NCI-H1694 treated with DMSO at 0.1 percent for 48 hours (cell line): ENCODE measurements around the gene PLEKHA7.
A peak's percentile ranks its signal among the peaks of the same experiment; 100 is the strongest.
"Not testable (repeated sequence)": the region's sequence is repeated elsewhere in the genome, so short reads cannot be mapped to it uniquely, and the experiment has no call there.

Experiments
- DNase-seq: peaks from one replicate; lab custom pipeline; 2025; lab: John Stamatoyannopoulos, UW

Gene PLEKHA7

GRCh38 chr11:16976379-16976778 is 37.8 kb downstream of the PLEKHA7 start:
- DNase-seq = no peak

GRCh38 chr11:16975906-16976305 is 38.3 kb downstream of the PLEKHA7 start:
- no peak for DNase-seq

DNA sequence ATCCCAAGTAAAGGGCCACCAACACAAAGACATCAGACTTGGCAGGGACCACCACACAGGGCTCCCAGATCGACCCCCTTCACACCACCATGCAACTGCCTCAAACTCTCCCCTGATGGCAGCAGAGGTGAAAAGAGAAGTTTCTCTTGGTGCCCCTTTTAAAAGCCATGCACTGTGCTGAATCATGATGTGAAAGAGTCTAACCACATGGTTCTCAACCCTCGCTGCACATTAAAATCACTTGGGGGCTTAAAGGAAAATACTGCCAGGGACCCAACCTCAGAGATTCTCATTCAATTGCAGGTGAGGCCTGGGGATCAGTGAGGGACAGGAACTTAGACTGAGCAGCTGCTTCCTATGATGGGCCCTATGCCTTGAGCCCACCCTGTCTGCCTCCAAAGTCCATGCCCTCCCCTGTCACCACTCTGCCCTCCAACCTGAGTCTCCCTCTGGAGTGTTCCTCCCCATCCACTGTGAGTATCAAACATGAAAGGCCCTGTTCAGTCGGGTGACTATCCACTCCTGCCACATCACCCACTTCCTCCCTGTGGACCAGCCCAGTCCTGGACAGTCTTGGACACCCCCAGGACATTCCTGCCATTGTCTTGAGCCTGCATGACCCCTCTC is 40.8 kb downstream of the PLEKHA7 start:
- no peak for DNase-seq

DNA sequence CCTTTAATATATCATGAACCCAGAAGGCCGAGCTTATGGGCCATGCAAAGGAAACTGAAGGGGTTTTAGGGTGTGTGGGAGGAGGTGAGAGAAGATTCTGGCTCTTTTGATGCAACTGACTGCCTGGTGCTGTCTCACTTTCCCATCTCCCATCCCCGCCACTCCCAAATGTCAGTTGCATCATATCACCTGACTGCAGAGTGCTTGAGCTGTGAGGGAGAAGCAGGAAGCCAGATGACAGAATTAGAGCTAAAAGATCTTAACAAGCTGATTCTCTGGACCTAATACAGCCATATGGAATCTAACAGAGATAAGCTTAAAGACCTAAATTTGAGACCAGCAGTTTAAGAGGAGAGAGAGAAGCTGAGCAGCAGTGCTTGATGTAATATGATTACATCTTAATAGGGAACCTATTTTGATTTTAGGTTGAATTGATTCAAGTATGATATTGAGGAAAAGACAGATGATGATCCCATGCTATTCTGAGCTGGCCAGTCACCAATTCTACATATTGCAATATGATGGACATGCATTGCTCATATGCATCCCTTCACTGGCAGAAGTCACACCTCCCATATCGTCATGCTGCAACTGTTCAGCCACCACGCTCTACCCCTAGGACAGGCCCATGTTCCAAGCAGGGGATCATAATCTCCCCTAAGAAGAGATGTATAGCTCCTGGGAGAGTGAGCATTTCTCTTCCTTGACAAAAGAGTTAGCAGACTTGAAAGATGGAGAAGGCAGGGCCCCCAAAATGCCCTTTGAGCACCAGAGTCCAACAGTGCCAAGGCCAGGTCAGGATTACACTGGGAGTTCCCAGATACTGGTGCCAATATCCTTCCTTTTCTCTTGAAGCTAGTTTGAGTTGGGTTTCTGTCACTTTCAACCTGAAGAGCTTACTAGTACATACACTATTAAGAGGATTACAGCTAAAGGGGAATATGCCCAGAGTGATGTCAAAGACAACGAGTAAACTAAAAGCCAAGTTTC is 44.9 kb downstream of the PLEKHA7 start:
- no peak for DNase-seq

- DNase-seq = no peak
Measured at GRCh38 chr11:16968196-16968595, 46.0 kb downstream of the PLEKHA7 start.

GRCh38 chr11:16966930-16967671 is 47.1 kb downstream of the PLEKHA7 start:
- no peak for DNase-seq

- no peak for DNase-seq
Measured at GRCh38 chr11:16964501-16964900, 49.7 kb downstream of the PLEKHA7 start.

DNA sequence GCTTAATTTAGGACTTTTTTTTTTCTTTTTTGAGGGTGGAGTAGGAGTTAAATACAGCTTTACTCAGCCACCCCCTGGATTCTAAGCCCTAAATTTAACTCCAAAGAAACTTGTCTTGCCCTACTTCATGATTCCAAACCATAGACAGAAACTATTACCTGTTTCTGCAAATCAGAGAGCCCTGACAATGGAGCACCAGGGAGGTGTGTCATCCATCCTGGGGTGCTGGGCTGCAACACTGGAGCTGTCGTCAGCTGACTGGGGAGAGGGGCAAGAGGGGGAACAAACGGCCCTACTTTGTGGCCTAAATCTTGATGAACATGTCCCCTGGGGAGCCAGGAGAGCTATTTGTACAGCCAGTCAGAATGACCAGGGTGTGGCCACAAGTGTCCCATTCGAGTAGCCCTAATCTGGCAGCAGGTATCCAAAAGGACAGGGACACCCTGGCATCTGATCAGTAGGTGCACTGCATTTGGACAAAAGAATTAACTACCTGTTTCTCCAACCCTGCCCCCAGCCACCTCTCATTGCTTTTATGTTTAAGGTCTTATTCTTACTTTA is 50.8 kb downstream of the PLEKHA7 start:
- no peak for DNase-seq

GRCh38 chr11:16962589-16962988 is 51.6 kb downstream of the PLEKHA7 start:
- not testable (repeated sequence) for DNase-seq

DNA sequence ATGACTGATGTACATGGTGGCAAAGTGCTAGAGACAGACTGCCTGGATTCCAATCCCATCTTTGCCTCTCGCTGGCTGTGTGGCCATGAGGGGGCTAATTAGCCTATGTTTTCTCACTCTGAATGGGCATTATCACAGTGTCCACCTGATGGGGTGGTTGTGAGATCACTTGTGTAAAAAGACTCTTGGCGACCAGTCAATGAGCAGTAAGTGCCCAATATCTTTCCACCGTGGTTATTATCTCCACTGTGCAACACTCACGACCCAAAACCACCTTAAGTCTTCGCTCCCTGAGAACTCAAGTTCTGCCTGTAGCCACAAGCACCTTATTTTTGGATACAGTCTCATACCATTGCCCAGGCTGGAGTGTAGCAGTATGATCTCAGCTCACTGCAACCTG is 52.1 kb downstream of the PLEKHA7 start:
- no peak for DNase-seq

DNA sequence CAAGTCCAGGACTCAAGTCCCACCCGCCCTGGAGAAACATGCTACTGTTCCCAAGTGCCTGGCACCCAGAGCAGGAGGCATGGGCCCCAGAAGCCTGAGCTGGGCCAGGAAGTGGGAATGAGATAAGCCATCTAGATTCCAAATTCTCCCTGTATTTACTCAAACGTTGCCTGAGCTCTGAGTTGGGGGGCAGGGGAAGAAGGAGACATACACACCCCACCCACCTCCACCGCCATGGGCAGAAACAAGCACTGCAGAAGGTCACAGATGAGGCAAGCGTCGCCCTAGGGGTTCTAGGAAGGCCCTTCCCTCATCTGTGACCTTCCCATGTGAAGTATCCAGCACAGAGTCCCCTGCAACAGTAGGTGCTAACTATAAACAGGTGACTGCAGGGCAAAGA is 54.0 kb downstream of the PLEKHA7 start:
- DNase-seq = no peak

DNA sequence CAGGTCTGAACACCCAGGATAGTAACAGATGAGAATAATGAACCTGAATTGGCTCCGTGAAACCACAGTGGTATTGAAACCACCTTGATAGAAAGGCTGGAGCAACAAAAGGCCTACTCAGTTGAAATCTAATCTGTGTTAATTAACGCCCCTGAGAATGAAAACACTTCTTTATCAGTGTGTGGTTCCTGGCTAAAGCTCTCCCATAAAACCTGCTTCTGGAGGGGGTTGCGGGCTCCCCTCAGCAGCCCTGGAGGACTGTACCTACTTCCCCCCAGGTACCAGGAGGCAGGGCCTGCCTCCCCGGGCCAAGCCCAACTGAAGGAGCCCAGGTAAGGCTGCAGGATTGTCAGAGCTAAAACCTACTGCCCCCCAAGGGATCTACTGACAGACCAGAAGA is 54.6 kb downstream of the PLEKHA7 start:
- no peak for DNase-seq

- no peak for DNase-seq
Measured at GRCh38 chr11:16958833-16959232, 55.4 kb downstream of the PLEKHA7 start.

- no peak for DNase-seq
Measured at GRCh38 chr11:16956538-16957153, 57.6 kb downstream of the PLEKHA7 start.

DNA sequence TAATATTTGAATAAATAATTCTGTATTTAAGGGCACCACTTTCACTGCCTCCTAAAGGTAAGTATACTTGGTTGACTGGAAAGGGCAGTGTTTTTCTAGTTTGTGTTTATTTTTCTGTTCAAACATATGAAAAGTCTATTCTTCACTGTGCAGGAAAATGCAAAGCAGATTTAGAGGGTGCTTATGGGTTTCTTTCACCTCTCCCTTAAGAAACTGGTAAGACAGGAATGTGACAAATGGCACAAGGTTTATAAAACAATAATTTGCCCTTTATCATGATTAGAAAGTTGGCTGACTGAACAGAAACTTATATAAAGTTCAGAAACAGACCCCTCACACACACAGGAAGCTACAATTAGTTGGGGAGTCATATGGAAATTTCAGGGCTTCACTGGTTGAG is 60.6 kb downstream of the PLEKHA7 start:
- no peak for DNase-seq

- no peak for DNase-seq
Measured at GRCh38 chr11:16946477-16947282, 67.5 kb downstream of the PLEKHA7 start.

GRCh38 chr11:16945671-16946469 is 68.3 kb downstream of the PLEKHA7 start:
- peak; percentile 41 for DNase-seq

- DNase-seq = no peak
Measured at GRCh38 chr11:16942911-16943310, 71.3 kb downstream of the PLEKHA7 start.

DNA sequence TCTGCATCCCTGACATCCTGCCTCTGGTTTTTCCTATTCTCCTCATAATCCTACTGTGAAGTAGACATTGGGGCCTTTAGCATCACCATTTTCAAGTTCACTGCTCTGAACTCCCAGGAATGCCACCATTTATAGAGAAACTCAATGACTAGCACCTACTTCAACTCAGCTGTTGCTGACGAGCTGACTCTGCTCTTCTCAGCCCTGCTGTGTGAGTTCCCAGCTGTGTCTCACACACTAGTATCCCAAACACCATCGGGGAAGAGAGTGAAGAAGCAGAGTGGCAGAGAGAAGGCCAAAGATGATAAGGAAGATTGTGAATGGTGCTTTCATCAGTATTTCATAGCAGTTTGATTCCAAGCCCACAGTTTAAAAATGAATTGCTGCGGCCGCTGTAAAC is 71.9 kb downstream of the PLEKHA7 start:
- no peak for DNase-seq

GRCh38 chr11:16941935-16942334 is 72.3 kb downstream of the PLEKHA7 start:
- no peak for DNase-seq
